Posterior cingulate gyrus (tissue), 11 donors: ENCODE results near the gene PAK1IP1.
"Not testable (repeated sequence)": the region's sequence is repeated elsewhere in the genome, so short reads cannot be mapped to it uniquely, and the experiment has no call there.

Experiments
- DNase-seq, 10 donors: peaks; one replicate each; pipeline versions ENCODE4 v3.0.0 to v3.0.0-alpha.2; 2020 to 2021; ENCODE audit warnings: mixed read lengths in 3 of 10
- intact Hi-C: fragments of 100-400 bp; cut with DNase I; formaldehyde crosslinking; loops from one replicate; pipeline ENCODE4 v1.15.1; 2023

PAK1IP1 gene

GRCh38 chr6:10690651-10691445 lies 3.9 kb upstream of the PAK1IP1 start:
- no peak for DNase-seq

GRCh38 chr6:10692965-10693538 lies 1.7 kb upstream of the PAK1IP1 start:
- no peak for DNase-seq
- intact Hi-C loops = loop anchor here (10.0 kb wide), 1 partner anchor 102 kb away; no protein-coding TSS in a partner anchor

More at GRCh38 chr6:10690651-10691445, 3.9 kb upstream of the PAK1IP1 start:
- intact Hi-C loops = loop anchor here (10.0 kb wide), 1 partner anchor 104 kb away; no protein-coding TSS in a partner anchor

GRCh38 chr6:10695086-10695657 lies 400 bp downstream of the PAK1IP1 start:
- no peak for DNase-seq
- intact Hi-C loops = loop anchor here (2.0 to 10.0 kb wide), 3 partner anchors 100 to 842 kb away; partner anchors contain the start of gene TMEM170B

GRCh38 chr6:10696655-10697054 lies 1.9 kb downstream of the PAK1IP1 start:
- DNase-seq = no peak
- intact Hi-C loops = loop anchor here (5.0 to 10.0 kb wide), 2 partner anchors 98 to 841 kb away; partner anchors contain the start of gene TMEM170B

- intact Hi-C loops = no loop called here
- no peak for DNase-seq
These were observed 19.2 kb downstream of the PAK1IP1 start for GRCh38 chr6:10713962-10714361.

GRCh38 chr6:10719296-10719963 lies 24.7 kb downstream of the PAK1IP1 start:
- intact Hi-C loops = no loop called here
- no peak for DNase-seq

- no peak for DNase-seq
- intact Hi-C loops = no loop called here
These were observed 25.1 kb downstream of the PAK1IP1 start for GRCh38 chr6:10719964-10720264.

GRCh38 chr6:10720265-10720959 lies 25.6 kb downstream of the PAK1IP1 start:
- intact Hi-C loops = no loop called here
- DNase-seq = peak in 5 of 10 donors; percentile 22 to 90 (median 32)

- intact Hi-C loops, DNase-seq: not testable (repeated sequence)
These were observed 26.4 kb downstream of the PAK1IP1 start for GRCh38 chr6:10720960-10721849.

GRCh38 chr6:10721850-10722569 lies 27.2 kb downstream of the PAK1IP1 start:
- intact Hi-C loops = loop anchor here (1.0 kb wide), 1 partner anchor 25 kb away; the partner anchor contains the start of gene TMEM14B
- DNase-seq = no peak

GRCh38 chr6:10722570-10722819 lies 27.7 kb downstream of the PAK1IP1 start:
- no peak for DNase-seq
- intact Hi-C loops = loop anchor here (1.0 kb wide), 1 partner anchor 25 kb away; the partner anchor contains the start of gene TMEM14B

- intact Hi-C loops = loop anchor here (1.0 kb wide), 2 partner anchors 24 to 29 kb away; partner anchors contain the start of genes C6orf52, PAK1IP1 and TMEM14B
- DNase-seq = peak; percentile 94 to 100 (median 98)
These were observed 28.2 kb downstream of the PAK1IP1 start, which contains the start of gene TMEM14C for GRCh38 chr6:10722820-10723566. Gene TMEM14C (plus strand): TSS chr6:10723070. CDS start chr6:10724614, 1,544 bp downstream.

GRCh38 chr6:10723567-10723881 lies 28.8 kb downstream of the PAK1IP1 start:
- DNase-seq = peak in 1 of 10 donors; percentile 4

GRCh38 chr6:10725044-10725443 lies 30.3 kb downstream of the PAK1IP1 start:
- intact Hi-C loops = no loop called here
- no peak for DNase-seq

More at GRCh38 chr6:10723567-10723881, 28.8 kb downstream of the PAK1IP1 start:
- intact Hi-C loops = loop anchor here (1.0 kb wide), 1 partner anchor 29 kb away; the partner anchor contains the start of genes C6orf52 and PAK1IP1

- peak in 6 of 10 donors; percentile 14 to 85 (median 46) for DNase-seq
- intact Hi-C loops = no loop called here
These were observed 30.9 kb downstream of the PAK1IP1 start for GRCh38 chr6:10725716-10726115.

- peak in 1 of 10 donors; percentile 61 for DNase-seq
- intact Hi-C loops = no loop called here
These were observed 35.5 kb downstream of the PAK1IP1 start for GRCh38 chr6:10730254-10730653.

- intact Hi-C loops = no loop called here
- DNase-seq = no peak
These were observed 38.5 kb downstream of the PAK1IP1 start for GRCh38 chr6:10733151-10733715.
